Thyroid gland (tissue), 4 donors: Measurements from ENCODE around the gene NME3. TPM values are rescaled to one million over a fixed set of nuclear protein-coding genes. Genes with fewer than 3 reads are reported as not detected.

Source experiments
- DNase-seq, 2 donors: peaks; one replicate each; pipeline ENCODE4 v3.0.0-alpha.2; 2019
- H3K27ac ChIP-seq, 3 donors: fragments of 200-600 bp; sonication (generic); 1 replicate in 2 of 3; 2 replicates in 1 of 3; pipeline ENCODE4 v1.5.1; 2016 to 2019; ENCODE audit warnings: mild to moderate bottlenecking in 1 of 3, moderate library complexity in 1 of 3
- H3K27me3 ChIP-seq: fragments of 200-600 bp; sonication (generic); one replicate; pipeline ENCODE4 v1.5.1; 2019
- H3K36me3 ChIP-seq, 2 donors: fragments of 200-600 bp; sonication (generic); one replicate each; pipeline ENCODE4 v1.5.1; 2016 to 2019
- H3K4me1 ChIP-seq, 2 donors: fragments of 200-600 bp; sonication (generic); one replicate each; pipeline ENCODE4 v1.5.1; 2017 to 2019
- H3K4me3 ChIP-seq, 3 donors: fragments of 200-600 bp; sonication (generic); replicated peaks in 1 of 3; 1 replicate in 2 of 3; 2 replicates in 1 of 3; pipeline ENCODE4 v1.5.1; 2016; ENCODE audit warnings: mild to moderate bottlenecking in 1 of 3
- H3K9me3 ChIP-seq: fragments of 200-600 bp; sonication (generic); one replicate; pipeline ENCODE4 v1.5.1; 2017
- CTCF ChIP-seq, 6 experiments: fragments of 200-600 bp in 3 of 6; fragments of 450-650 bp in 3 of 6; sonication (generic) in 3 of 6; IDR thresholded peaks; one replicate each; pipeline ENCODE4 v1.5.1; 2016 to 2019; ENCODE audit warnings: antibody characterized with exemption in 6 of 6, mild to moderate bottlenecking in 2 of 6, inconsistent platforms in 1 of 6, moderate library complexity in 1 of 6
- POLR2A ChIP-seq, 2 donors: fragments of 450-650 bp; IDR thresholded peaks; one replicate each; pipeline ENCODE4 v1.6.1; 2017; ENCODE audit warnings: antibody characterized with exemption in 2 of 2, mild to moderate bottlenecking in 2 of 2, moderate library complexity in 1 of 2
- WGBS, 2 donors: methylation state at CpG; one replicate each; pipeline ENCODE4 v1.1.5; 2017; 5-methylcytosine and 5-hydroxymethylcytosine counted together
- intact Hi-C: fragments of 100-400 bp; cut with DNase I; formaldehyde crosslinking; loops from one replicate; pipeline ENCODE4 v1.15.1; 2023
- total RNA-seq, 4 donors: library from RNA; depleted of rRNA; stranded (reverse); fragments of >200 nt; gene quantifications; one replicate each; pipeline ENCODE4 v1.2.3, GENCODE V29; 2016

Gene NME3
- total RNA-seq, 4 donors from 2014 or later, result 43.7 to 173 (median 103) TPM

- DNase-seq, result no peak
- Histone ChIP-seq H3K27ac (no peak overlapping the region), H3K4me1 (no peaks in the 10 kb centered on the region), H3K4me3 (no peak overlapping the region), H3K27me3 (no peaks in the 10 kb centered on the region), H3K36me3 (peaks cover 28 to 36% of the 10 kb centered on the region in 2 donors), H3K9me3 (no peaks in the 10 kb centered on the region)
- intact Hi-C loops, result no loop called here
- 90 to 98% methylated on average over 6 to 9 of the region's 14 CpGs for WGBS, 2 donors
- no peak for TF ChIP-seq CTCF (IDR thresholded peaks at IDR 0.05)
- no peak for TF ChIP-seq POLR2A (IDR thresholded peaks at IDR 0.05)
Observed at GRCh38 chr16:1732071-1732470, 39.3 kb downstream of the NME3 start.

GRCh38 chr16:1731603-1732002 lies 39.7 kb downstream of the NME3 start:
- WGBS, 2 donors, result 78 to 85% methylated on average over 6 to 7 of the region's 7 CpGs
- H3K36me3 ChIP-seq, result peaks cover 33 to 37% of the 10 kb centered on the region in 2 donors
- no peaks in the 10 kb centered on the region for H3K4me1 ChIP-seq
- intact Hi-C loops, result no loop called here
- H3K9me3 ChIP-seq, result no peaks in the 10 kb centered on the region
- H3K27me3 ChIP-seq, result no peaks in the 10 kb centered on the region
- no peak overlapping the region for H3K27ac ChIP-seq
- no peak overlapping the region for H3K4me3 ChIP-seq
- TF ChIP-seq POLR2A (IDR thresholded peaks at IDR 0.05) (no peak), CTCF (IDR thresholded peaks at IDR 0.05) (no peak)
- DNase-seq, result no peak

GRCh38 chr16:1731073-1731472 lies 40.3 kb downstream of the NME3 start:
- 95 to 97% methylated on average over 7 of the region's 7 CpGs for WGBS, 2 donors
- H3K36me3 ChIP-seq, result peaks cover 38 to 42% of the 10 kb centered on the region in 2 donors

GRCh38 chr16:1729445-1729844 lies 41.9 kb downstream of the NME3 start:
- no peaks in the 10 kb centered on the region for H3K9me3 ChIP-seq
- peaks cover 42 to 47% of the 10 kb centered on the region in 2 donors for H3K36me3 ChIP-seq
- no peaks in the 10 kb centered on the region for H3K27me3 ChIP-seq
- no peak overlapping the region for H3K27ac ChIP-seq
- intact Hi-C loops, result no loop called here
- 93% methylated on average over 35 of the region's 35 CpGs for WGBS, 2 donors
- no peaks in the 10 kb centered on the region for H3K4me1 ChIP-seq
- H3K4me3 ChIP-seq, result no peak overlapping the region
- TF ChIP-seq POLR2A (IDR thresholded peaks at IDR 0.05) (no peak), CTCF (IDR thresholded peaks at IDR 0.05) (no peak)
- DNase-seq, result no peak

More at GRCh38 chr16:1731073-1731472, 40.3 kb downstream of the NME3 start:
- TF ChIP-seq CTCF (IDR thresholded peaks at IDR 0.05), result no peak
- no peak for TF ChIP-seq POLR2A (IDR thresholded peaks at IDR 0.05)
- DNase-seq, result no peak
- Histone ChIP-seq H3K4me1 (no peaks in the 10 kb centered on the region), H3K27ac (no peak overlapping the region), H3K27me3 (no peaks in the 10 kb centered on the region), H3K9me3 (no peaks in the 10 kb centered on the region), H3K4me3 (no peak overlapping the region)
- intact Hi-C loops, result no loop called here

GRCh38 chr16:1729026-1729425 lies 42.3 kb downstream of the NME3 start:
- Histone ChIP-seq H3K9me3 (no peaks in the 10 kb centered on the region), H3K27me3 (no peaks in the 10 kb centered on the region), H3K4me1 (no peaks in the 10 kb centered on the region), H3K4me3 (no peak overlapping the region), H3K36me3 (peaks cover 38 to 42% of the 10 kb centered on the region in 2 donors), H3K27ac (no peak overlapping the region)
- WGBS, 2 donors, result 95 to 97% methylated on average over 18 of the region's 18 CpGs
- DNase-seq, result no peak
- intact Hi-C loops, result no loop called here
- TF ChIP-seq POLR2A (IDR thresholded peaks at IDR 0.05) (no peak), CTCF (IDR thresholded peaks at IDR 0.05) (no peak)
